Osteocyte (in vitro differentiated cells): ENCODE measurements around the gene BAK1. TPM values are rescaled to one million over a fixed set of nuclear protein-coding genes. Genes with fewer than 3 reads are reported as not detected.

ENCODE experiments used
- DNase-seq: peaks from one replicate; pipeline ENCODE4 v3.0.0; 2021; ENCODE audit warnings: mixed read lengths; ENCODE audit not compliant: unreplicated experiment; ENCODE audit errors: extremely low spot score
- H3K27ac Mint-ChIP-seq: one replicate; pipeline ENCODE4 v1.8.0; 2021; ENCODE audit warnings: mild to moderate bottlenecking, mixed read lengths; ENCODE audit not compliant: unreplicated experiment
- H3K27me3 Mint-ChIP-seq: one replicate; pipeline ENCODE4 v1.8.0; 2021; ENCODE audit warnings: mixed read lengths; ENCODE audit not compliant: unreplicated experiment
- H3K36me3 Mint-ChIP-seq: one replicate; pipeline ENCODE4 v1.8.0; 2021; ENCODE audit warnings: mixed read lengths; ENCODE audit not compliant: unreplicated experiment
- H3K4me1 Mint-ChIP-seq: one replicate; pipeline ENCODE4 v1.8.0; 2021; ENCODE audit warnings: mixed read lengths; ENCODE audit not compliant: unreplicated experiment
- H3K4me3 Mint-ChIP-seq: one replicate; pipeline ENCODE4 v1.8.0; 2021; ENCODE audit warnings: mild to moderate bottlenecking, moderate library complexity, mixed read lengths; ENCODE audit not compliant: unreplicated experiment
- H3K9me3 Mint-ChIP-seq: one replicate; pipeline ENCODE4 v1.8.0; 2021; ENCODE audit warnings: mixed read lengths; ENCODE audit not compliant: unreplicated experiment
- total RNA-seq: library from RNA; stranded (reverse); gene quantifications from 2 replicates; pipeline ENCODE4 v1.2.1, GENCODE V29; 2021
- TF ChIP-seq, protein P1 (sequence below): fragments of 200-600 bp; sonication (generic); IDR thresholded peaks from 2 replicates; pipeline ENCODE4 v1.5.0; 2021; ENCODE audit warnings: antibody characterized with exemption, mild to moderate bottlenecking, moderate library complexity

Gene BAK1
- total RNA-seq, 1 donor from 2014 or later = 20.5 TPM

DNA sequence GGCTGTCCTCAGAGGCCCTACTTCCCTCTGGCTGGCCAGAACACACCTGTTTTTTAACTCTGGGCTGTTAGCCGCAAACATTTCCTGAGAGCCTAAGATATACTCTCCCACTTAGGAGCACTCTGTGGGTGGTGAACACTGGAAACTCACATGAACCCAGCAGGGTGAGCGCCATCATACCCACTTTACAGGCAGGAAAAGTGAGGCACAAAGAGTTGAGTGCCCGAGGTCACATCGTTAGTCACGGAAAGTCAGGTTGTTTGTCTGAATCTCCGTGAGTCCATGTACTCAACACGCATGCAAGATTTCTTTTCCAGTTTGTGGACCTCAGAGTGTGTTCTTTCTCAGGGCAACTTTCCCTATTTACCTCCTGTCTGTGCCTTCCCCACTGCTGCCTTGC is 1.9 kb downstream of the BAK1 start:
- Mint-ChIP-seq H3K4me1 (peaks cover 17% of the 10 kb centered on the region), H3K36me3 (peaks cover 13% of the 10 kb centered on the region), H3K9me3 (no peaks in the 10 kb centered on the region), H3K27ac (peak overlapping the region; percentile 25), H3K27me3 (no peaks in the 10 kb centered on the region), H3K4me3 (peak overlapping the region; percentile 55)
- no peak for DNase-seq
- TF ChIP-seq, protein P1, sequence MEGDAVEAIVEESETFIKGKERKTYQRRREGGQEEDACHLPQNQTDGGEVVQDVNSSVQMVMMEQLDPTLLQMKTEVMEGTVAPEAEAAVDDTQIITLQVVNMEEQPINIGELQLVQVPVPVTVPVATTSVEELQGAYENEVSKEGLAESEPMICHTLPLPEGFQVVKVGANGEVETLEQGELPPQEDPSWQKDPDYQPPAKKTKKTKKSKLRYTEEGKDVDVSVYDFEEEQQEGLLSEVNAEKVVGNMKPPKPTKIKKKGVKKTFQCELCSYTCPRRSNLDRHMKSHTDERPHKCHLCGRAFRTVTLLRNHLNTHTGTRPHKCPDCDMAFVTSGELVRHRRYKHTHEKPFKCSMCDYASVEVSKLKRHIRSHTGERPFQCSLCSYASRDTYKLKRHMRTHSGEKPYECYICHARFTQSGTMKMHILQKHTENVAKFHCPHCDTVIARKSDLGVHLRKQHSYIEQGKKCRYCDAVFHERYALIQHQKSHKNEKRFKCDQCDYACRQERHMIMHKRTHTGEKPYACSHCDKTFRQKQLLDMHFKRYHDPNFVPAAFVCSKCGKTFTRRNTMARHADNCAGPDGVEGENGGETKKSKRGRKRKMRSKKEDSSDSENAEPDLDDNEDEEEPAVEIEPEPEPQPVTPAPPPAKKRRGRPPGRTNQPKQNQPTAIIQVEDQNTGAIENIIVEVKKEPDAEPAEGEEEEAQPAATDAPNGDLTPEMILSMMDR = no peak

DNA sequence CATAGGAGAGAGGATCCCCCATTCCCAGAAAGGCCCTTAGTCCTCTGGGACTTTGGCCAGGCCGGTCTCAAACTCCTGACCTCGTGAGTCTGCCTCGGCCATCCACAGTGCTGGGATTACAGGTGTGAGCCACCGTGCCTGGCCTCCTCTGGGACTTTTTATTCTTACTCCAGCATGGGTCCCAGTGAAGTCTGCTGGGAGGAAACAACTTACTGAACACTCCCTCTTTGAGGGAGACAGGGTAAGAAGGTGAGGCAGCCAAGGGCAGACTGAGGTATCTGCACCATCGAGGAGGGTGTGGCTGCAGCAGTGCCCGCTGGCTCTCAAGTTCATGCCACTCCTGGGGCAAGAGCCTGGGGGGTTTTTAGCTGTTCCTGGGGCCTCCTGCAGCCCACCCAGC is 2.4 kb downstream of the BAK1 start:
- Mint-ChIP-seq H3K27me3 (no peaks in the 10 kb centered on the region), H3K36me3 (peaks cover 13% of the 10 kb centered on the region), H3K9me3 (no peaks in the 10 kb centered on the region), H3K27ac (no peak overlapping the region), H3K4me1 (peaks cover 17% of the 10 kb centered on the region), H3K4me3 (no peak overlapping the region)
- TF ChIP-seq, protein P1 = no peak
- no peak for DNase-seq

DNA sequence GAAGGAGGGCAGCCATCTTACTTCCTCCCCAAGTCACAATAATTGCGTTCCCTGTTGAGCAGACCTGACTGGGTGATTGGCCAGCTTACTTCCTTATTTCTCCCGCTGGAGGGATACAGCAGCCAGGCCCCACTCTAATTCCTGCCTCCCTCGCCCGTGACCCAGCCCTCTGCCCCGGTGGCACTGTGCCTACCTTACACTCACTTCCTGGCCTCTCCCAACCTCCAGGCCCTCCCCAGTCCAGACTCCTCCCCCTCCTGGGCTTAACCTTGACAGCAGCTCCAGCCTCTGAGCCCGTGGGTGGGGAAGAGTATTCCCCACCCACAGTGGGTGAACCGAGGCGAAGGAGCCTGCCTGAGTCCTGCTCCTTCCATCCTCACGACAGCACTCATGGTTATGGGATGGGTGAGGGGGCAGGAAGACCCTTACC is 3.0 kb downstream of the BAK1 start:
- DNase-seq = no peak
- Mint-ChIP-seq H3K27ac (no peak overlapping the region), H3K27me3 (no peaks in the 10 kb centered on the region), H3K4me1 (peaks cover 17% of the 10 kb centered on the region), H3K4me3 (no peak overlapping the region), H3K9me3 (no peaks in the 10 kb centered on the region), H3K36me3 (peaks cover 13% of the 10 kb centered on the region)
- TF ChIP-seq, protein P1 = no peak

DNA sequence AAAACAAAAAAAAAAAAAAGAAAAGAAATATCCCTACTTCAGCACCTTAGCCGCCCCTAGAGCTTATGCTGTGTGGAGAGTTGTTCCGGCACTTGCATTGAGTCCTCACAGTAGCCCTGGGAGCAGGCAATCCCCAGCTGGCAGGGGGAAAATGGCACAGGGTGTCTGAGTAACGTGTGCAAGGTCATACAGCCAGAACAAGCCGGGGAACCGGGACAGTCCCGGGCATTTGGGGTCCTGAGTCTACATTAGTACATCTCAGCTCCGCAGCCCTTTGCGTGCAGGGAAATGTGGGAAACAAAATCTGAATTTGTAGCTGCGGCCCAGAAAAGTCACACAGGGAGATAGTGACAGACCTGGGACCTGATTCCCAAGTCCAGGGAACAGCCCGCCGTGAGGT is 3.4 kb downstream of the BAK1 start:
- TF ChIP-seq, protein P1 = no peak
- no peaks in the 10 kb centered on the region for H3K27me3 Mint-ChIP-seq
- no peak overlapping the region for H3K27ac Mint-ChIP-seq
- H3K4me1 Mint-ChIP-seq = peaks cover 21% of the 10 kb centered on the region
- peaks cover 13% of the 10 kb centered on the region for H3K36me3 Mint-ChIP-seq
- no peaks in the 10 kb centered on the region for H3K9me3 Mint-ChIP-seq
- no peak overlapping the region for H3K4me3 Mint-ChIP-seq
- no peak for DNase-seq

DNA sequence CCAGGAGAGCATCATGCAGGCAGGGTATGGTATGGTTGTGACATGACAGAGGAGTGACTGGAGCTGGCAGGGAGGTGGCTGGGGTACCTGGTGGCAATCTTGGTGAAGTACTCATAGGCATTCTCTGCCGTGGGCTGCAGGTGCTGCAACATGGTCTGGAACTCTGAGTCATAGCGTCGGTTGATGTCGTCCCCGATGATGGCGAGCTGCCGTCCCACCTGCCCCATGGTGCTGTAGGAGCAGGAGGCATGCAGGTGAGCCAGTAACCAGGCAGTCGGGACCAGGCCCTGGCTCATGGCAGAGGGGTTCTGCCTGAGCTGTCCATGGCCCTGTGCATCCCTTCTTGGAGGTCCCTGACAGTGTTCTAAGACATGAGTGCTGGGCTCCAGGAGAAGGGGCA is 4.9 kb downstream of the BAK1 start:
- no peak for DNase-seq
- Mint-ChIP-seq H3K4me1 (peaks cover 25% of the 10 kb centered on the region), H3K9me3 (no peaks in the 10 kb centered on the region), H3K4me3 (no peak overlapping the region), H3K36me3 (peaks cover 13% of the 10 kb centered on the region), H3K27me3 (no peaks in the 10 kb centered on the region), H3K27ac (no peak overlapping the region)
- TF ChIP-seq, protein P1 = no peak
